HG03139 (cell line): Measurements from ENCODE around the gene LEF1.

Source experiments
- ATAC-seq: cut with Tn5 transposase; IDR thresholded peaks from one replicate; pipeline ENCODE4 v1.9.1; 2021; ENCODE audit not compliant: unreplicated experiment

LEF1 gene

DNA sequence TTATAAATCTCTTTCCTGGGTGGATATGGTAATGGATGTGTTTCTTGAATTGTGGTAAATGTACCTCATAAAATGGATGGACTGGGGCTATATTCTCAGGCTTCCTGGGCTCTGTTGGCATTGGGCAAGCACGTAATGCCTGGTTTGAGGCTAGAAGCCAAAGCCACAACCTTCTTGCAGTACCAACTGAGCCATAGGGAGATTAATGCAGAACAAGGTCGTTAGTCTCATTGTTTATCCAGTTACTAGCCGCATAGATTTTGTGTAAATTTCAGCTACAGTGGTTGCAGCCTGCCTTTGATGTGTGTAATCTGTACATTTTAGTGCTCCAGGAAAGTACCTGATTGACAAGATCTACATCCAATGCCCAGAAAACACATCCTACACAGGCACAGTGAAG is 7.2 kb upstream of the LEF1 start:
- no peak for ATAC-seq

DNA sequence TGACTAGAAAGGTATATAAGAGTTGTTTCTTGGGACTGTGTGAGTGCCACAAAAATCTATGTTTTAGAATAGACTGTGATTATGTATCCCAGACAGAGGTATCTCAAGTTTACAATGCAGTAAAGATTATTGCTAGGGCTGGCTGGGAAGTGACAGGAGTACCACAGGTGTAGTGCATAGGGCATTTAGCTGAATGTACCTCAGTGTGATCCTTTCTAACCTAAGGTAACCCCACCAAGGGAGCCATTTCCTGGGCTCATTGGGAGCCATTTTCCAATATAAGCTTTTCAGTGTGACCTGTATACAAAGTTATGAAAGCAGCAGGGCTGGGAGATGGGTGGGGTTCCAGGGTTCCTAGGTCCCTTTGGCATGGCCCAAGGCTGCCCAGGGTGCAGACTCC is 6.1 kb upstream of the LEF1 start:
- ATAC-seq, result no peak

DNA sequence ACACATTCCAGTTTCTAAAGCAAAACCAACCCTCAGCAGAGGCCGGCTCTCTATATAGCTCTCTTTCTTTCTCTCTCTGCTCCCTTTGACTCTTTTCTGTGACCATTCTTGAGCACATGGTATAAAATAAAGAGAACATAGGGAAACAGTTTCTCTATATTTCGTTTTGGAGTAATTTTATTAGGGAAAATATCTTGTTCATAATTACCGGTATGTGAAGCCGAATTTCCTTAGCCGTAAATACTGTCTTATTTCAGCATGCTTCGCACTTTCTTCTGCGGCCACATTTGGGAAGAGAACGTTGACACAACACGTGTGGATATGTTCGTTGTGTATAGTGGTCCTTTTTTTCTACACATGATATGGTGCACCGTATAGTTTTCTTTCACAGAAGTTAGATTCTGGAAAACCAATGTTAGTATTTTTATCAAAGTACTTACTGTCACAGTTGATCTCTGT is 4.9 kb upstream of the LEF1 start:
- no peak for ATAC-seq

DNA sequence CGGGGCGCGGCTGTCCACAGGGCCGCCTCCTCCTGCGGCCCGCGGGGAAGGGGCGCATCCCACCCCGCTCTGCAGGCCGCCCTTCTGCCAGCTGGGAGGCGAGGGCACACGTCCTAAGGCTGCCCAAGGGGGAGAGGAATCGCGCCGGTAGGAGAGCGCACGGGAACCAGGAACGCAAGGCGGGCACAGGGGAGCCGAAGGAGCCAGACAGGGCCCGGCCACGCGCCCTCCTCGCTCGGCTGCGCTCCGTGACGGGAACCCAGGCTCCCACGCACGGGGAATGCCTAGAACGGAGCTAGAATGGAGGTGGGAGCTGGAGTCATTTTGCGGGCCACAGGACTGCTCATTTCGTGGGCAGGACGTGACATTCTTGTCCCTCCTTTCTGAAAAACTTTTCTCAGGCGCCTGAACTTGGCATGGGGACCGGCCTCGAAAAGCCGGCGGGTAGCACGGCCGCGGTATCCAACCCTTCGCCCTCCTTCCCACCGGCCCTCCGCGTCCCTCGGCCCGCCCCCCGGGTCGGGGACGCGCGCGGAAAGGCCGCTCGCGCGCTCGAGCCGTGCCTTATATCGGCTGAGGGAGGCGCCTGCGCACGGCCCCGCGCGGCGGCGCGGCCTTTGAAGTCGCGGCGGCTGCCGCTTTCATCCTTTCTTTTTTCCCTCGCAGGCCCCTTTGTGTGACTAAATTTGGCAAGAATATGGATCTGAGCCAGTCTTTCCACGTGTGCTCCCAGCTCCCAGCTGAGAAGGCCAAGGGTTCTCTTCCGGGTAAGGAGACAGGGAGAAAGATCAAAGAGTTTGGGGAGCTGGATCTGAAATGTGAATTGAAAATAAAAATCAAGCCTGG is 4.2 kb upstream of the LEF1 start:
- ATAC-seq, result no peak

DNA sequence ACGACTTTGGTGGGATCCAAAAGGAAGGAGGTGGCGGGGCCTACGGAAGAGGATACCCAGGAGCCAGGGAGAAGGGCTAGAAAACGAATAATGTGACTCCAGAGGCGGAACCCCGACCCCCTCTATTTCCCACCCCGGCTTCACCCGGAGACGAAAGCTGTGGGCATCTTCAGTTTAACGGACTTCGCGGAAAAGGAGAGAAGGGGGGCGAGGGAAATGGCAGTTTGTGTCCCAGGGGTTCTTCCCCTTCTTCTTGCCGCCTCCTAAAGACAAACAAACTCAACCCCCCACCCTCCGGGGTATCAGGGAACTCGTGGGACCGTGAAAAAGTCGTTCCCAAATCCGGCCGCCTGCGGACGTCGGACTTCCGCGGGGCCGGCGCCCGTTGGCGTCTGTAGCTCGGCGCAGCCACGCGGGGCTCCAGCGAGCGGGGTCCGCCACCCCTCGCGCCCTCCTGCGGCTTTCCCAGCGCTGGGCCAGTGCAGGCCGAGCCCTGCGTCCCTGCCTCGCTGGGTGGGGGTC is 3.6 kb upstream of the LEF1 start:
- ATAC-seq, result no peak

DNA sequence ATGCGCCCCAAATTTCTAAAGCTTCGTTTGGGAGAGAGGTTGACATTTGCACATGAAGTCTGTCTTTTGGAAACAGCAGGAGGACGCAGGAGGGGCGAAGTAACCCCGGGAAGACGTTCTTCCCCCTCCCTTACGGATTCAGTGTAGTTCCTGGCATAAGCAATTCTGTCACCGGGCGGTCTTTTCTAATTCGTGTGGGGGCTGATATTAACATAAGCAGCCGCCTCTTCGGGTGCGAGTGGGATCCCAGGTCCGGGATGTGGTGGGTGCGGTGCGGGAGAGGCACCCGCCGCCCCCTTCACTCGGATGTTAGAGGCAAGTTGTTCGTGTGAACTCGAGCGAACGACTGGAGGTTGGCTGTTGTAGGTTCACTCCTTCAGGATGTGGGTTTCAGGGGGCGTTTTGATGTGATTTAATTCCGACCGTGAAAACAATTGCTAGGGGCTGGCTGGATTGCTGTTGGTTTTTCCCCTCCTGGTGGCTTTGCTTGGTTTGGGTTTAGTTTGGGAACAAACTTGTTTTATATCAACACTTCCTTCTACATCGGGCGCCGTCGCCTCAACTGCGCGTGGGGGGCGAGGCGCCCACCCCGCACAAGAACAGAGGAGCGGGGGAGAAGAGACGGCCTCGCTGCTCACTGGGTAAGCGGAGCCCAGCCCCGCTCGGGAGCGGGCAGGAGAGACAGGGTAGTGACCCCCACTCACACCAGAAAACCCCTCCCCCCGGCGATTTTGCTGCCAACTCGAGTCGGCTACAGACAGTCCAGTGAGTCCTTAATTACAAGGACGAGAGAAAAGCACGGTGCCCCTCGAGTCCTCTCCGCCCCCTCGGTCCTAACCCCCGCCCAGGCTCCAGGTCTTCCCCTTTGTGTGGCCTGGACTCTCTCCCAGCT is 2.9 kb upstream of the LEF1 start:
- ATAC-seq, result no peak

DNA sequence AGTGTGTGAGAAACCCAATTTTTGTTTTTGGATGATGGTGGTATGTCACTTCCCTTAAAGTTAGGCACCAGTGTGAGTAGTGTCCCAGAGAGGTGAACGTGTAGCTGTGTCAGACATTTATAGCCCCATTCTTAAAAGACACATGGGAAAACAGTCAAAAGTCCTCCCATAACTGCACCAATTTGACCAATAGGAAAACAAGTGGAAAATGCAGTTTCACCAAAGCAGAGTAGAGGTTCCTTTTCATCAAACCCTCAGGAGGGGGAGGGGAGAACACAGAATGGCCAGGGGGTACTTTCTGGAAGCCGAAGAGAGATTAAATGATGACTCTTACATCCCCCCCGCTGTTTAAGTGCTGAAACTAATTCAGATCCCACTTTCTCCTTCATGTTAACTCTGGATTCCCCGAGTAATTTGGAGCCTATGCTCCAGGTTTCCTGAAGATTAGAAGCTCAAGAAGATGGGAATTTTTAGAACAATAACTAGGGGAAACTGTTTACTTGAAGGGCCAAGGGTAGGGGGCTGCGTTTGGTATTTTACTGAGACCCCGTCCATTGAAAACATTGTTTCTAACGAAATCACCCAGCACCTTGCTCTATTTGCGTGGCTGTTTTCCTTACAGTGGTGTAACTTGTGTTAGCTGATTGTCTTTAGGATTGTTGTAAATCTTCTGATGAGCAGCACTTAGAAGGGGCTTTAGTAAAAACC is 2.1 kb upstream of the LEF1 start:
- ATAC-seq, result no peak

DNA sequence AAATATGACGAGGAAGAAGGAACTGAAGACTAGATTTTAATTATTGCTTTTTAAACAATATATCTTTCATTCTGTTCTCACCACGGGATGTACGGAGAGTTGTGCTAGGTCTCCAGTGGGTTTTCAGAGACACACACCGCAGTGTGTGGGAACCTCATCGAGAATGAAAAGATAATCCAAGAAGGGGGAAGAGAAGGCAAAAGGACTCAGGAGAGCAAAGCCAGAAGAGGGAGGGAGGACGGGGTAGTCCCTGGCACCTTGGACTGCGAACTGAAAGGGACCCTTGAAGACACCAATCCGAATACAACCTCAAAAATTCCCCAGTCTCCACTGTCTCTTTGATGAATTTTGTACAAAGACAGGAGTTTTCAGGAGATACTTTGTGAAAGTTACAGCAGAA is 932 bp upstream of the LEF1 start:
- ATAC-seq, result no peak

DNA sequence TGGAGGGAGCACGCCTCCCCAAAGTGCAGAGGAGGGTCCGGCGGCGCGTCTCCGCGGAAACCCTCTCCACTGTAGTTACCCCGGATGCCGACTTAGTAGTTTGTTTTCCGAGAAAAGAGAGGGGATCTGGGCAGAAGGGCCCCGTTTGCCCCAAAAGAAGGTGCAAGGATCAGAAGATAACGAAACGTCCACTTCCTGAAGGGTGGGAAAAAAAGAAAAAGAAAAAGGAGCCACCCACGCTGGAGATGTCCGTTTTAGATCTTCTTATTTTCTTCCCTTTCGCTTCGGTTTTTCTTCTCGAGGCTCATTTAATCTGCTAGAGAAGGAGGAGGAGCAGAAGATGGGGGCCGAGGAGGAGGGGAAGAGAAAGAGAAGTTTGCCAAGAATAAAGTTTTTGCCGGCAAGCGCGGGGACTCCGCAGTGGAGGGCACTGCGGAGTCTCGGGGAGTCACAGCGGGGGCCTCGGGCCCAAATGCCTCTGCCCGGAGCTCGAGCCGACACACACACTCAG is 517 bp downstream of the LEF1 start:
- no peak for ATAC-seq

DNA sequence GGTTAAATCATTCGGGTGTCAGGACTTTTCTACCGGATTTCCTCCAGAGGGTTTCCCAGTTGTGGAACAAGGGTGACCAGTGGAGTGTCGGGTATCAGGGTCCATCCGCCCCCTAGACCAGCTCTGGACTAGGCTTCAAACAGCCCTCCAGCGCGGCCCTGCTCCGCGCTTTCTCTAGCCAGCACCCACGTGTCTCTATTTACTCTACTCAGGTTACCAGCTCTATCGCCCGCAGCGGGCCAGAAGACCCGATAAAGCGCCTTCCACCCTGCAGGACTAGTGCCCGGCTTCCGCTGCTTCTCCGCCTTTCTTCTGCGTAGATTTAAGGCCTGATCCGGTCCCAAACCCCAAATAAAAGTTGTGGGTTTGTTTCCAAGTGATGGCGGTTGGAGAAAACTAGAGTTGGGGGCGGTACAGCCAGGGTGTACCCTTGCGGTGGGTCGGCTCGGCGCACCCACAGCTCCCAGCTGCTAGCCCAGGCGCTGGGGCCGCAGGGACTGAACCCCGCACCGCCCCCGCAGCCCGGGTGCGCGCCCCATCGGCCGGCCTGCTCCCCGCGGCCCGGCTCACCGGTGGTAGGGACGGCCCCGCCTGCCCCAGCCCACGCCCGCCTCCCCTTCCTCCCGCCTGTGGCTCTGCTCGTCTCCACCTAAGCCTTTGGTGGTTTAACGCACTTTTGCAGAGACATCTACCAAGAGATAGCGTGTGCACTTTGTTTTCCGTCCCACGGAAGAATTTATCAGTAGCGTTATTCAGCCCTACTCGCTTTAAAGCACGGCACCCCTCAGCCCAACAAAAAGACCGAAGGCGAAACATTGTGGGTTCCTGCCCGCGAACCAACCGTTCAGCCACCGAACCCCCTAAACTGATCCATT is 2.1 kb downstream of the LEF1 start:
- no peak for ATAC-seq

DNA sequence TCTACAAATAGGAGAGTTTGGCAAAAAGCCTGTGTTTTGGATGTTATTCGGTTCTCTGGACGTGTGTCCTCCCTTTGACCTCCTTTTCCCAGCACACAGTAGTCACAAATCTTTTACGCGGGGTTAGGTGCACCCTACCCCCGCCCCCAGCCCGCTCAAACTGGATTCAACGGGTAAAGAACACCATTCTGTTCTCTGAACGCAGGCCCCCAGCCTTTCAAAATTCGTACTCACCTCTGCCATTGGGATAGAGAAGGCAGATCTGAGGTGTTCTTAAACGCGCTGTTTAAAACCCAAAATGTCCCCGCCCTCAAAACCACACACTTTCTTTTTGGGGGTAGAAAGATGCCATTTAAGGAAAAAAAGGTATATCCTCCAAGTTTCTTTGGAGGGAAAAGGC is 2.7 kb downstream of the LEF1 start:
- ATAC-seq, result no peak

DNA sequence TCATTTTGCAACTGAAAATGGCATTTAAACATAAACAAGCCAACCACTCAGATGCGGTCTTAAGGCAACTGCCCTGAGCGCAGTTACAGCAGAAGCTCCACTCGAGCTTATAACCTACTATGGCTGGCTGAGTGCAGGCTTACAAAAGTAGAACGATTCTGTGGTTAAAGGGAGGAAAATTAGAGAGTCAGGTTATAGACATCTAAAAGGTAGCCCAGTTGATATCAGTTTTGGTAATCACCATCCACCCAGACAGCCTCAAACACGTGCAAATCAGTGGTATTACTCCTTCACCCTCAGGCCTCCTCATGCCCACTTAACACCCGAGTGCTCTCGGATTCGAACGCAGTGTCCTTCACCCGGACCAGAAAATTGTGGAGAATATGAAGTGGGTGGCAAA is 3.1 kb downstream of the LEF1 start:
- ATAC-seq, result no peak

DNA sequence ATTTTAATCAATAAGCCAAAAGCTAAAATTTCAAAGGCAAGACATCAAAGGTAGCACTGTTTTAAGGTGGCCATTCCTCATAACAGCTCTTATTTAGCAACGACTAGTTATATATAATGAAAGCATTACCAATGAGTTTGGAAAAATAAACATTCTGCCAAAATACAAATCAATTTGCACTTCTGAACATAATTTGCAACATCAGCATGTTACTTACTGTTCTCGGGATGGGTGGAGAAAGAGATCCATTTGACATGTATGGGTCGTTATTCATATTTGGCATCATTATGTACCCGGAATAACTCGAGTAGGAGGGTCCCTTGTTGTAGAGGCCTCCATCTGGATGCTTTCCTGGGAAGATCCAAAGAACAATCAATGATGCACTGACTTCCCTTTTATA is 5.4 kb downstream of the LEF1 start:
- no peak for ATAC-seq

DNA sequence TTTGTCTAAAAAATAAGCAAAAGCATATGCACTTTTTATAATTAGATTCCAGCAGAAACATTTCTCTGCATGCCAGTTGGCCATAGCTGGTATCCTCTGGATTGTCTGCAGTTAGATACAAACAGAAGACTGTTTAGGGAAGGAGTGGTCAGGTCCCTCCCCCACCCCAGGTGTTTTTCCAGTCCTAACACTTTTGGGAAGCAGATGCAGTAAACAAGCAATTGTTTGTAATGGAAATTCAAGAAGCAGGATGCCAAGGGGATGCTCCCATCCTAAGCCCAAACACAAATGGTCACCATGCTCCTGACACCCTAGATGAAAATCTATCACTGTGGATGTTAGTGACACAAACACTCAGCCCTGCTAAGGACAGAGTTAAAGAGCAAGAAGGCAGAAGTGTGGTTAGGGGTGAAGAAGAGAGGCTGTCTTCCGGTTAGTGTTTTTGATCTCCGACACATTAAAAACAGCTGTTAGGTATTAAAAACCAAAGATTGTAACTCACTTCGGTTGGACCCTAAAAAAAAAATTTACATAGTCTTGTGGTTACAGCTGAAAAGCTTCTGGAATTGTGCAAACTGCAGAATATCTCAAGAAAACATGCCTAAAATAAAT is 7.9 kb downstream of the LEF1 start:
- ATAC-seq, result no peak

DNA sequence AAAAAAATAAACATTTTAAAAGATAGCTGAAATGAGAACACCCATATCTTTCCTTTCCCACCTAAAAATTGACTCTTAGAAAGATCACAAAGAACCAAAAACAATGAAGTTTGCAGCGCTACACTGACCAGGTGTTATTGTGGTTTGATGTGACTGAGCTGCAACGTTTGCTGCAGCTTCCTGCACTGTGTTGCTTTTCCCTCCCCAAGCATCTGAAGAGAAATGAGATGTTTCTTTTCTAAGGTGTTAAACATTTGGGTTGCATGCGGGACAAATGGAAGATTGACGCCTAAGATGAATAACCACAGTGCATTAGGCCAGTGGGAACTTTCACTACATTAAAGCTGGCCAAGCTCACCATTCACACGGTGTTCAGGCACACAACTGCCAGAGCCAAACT is 8.9 kb downstream of the LEF1 start:
- ATAC-seq, result no peak

DNA sequence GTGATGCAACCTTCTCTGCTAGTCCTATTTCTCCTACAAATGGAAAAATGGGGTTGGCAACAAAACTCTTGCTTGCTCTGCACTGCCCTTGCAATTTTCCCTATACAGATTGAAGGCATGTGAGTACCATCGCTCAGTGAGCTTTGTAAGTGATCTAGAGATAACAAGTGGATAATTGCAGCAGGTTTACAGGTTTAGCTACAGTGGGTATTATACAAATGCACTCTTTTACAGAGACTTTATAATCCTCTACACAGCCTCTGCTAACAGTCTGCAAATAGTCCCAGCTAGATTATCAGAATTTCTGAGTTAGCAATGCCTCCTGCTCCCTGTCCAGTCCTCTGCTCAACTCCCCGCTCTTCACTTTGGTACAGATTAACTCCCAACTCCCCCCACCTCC is 11.1 kb downstream of the LEF1 start:
- no peak for ATAC-seq

DNA sequence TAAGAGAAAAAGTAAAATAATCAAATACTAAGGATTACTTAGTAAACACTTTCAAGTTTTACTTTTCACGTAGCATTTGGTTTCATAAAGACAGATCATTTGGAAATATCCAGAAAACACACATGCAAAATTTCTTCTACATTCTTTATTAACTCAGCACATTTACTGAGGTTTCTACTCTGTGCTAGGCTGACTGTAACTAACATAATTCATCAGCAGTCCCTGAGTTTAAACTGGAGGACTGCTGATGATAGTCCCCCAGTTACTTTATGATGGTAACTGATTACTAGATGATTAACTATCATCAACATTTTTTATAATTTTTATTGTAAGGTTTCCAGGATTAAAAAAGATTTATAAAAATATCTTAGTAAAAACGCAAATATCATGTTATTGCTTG is 12.3 kb downstream of the LEF1 start:
- ATAC-seq, result no peak

DNA sequence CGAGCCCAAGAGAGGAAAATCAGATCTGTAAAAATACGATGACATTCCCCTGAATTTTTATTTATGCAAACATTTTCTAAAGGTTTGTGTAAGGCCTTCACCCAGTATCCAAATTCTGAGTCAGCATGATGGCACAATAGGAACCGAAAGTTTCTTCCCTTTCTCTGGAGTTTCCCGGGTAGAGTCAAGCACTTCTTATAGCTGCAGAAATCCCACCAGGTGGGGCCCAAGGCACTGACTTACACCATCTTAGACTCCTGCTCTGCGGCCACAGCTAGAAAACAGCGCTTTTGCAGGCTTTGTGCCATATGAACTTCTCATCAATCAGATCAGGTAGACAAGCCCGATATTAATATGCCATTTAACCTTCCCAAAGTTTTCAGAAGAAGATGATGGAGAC is 13.4 kb downstream of the LEF1 start:
- no peak for ATAC-seq

DNA sequence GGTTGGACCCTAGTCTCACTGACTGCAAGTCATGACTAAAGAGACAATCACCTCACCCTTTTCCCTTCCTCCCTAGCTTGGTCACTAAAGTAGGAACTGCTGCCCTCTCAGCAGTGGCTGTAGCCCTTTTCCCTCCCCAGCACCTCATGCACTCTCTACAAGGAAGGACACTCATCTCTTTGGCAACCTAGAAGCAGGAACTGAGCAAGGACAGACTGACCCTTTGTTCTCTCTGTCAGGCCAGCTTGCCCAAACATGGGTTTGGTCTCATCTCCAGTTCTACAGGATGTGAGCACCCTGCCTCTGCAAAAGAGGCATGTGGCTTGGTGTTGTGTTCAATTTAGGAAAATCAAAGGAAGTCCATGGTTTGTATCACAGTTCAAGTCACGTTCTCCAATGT is 15.8 kb downstream of the LEF1 start:
- ATAC-seq, result no peak
